GM18511 (cell line): ENCODE measurements around the gene PTCD1.
"Not testable (repeated sequence)": the region's sequence is repeated elsewhere in the genome, so short reads cannot be mapped to it uniquely, and the experiment has no call there.

ENCODE experiments used
- ATAC-seq: cut with Tn5 transposase; IDR thresholded peaks from one replicate; pipeline ENCODE4 v1.9.1; 2021; ENCODE audit warnings: mild to moderate bottlenecking, moderate library complexity; ENCODE audit not compliant: unreplicated experiment

The PTCD1 gene

GRCh38 chr7:99452541-99452940 lies 13.9 kb upstream of the PTCD1 start:
- ATAC-seq = no peak

GRCh38 chr7:99451936-99452335 lies 13.3 kb upstream of the PTCD1 start:
- ATAC-seq = no peak

GRCh38 chr7:99449326-99449725 lies 10.7 kb upstream of the PTCD1 start:
- ATAC-seq = no peak

GRCh38 chr7:99448855-99449254 lies 10.3 kb upstream of the PTCD1 start:
- ATAC-seq = no peak

GRCh38 chr7:99447943-99448342 lies 9.3 kb upstream of the PTCD1 start:
- no peak for ATAC-seq

GRCh38 chr7:99446096-99446495 lies 7.5 kb upstream of the PTCD1 start:
- ATAC-seq = no peak

- ATAC-seq = no peak
Observed at GRCh38 chr7:99440195-99440594, 1.6 kb upstream of the PTCD1 start.

GRCh38 chr7:99437946-99438572 lies 539 bp downstream of the PTCD1 start:
- peak; percentile 18 for ATAC-seq

GRCh38 chr7:99433158-99433557 lies 5.4 kb downstream of the PTCD1 start:
- no peak for ATAC-seq

GRCh38 chr7:99431756-99432540 lies 6.7 kb downstream of the PTCD1 start:
- not testable (repeated sequence) for ATAC-seq

- ATAC-seq = no peak
Observed at GRCh38 chr7:99429756-99430155, 8.8 kb downstream of the PTCD1 start.

GRCh38 chr7:99428972-99429566 lies 9.5 kb downstream of the PTCD1 start:
- ATAC-seq = no peak

- ATAC-seq = no peak
Observed at GRCh38 chr7:99424932-99425730, 13.5 kb downstream of the PTCD1 start.

GRCh38 chr7:99422625-99423024 lies 16.0 kb downstream of the PTCD1 start:
- ATAC-seq = no peak

GRCh38 chr7:99422186-99422585 lies 16.4 kb downstream of the PTCD1 start:
- ATAC-seq = no peak

- ATAC-seq = no peak
Observed at GRCh38 chr7:99420986-99421385, 17.6 kb downstream of the PTCD1 start.

- ATAC-seq = no peak
Observed at GRCh38 chr7:99420213-99420612, 18.4 kb downstream of the PTCD1 start.

GRCh38 chr7:99419323-99420021 lies 19.1 kb downstream of the PTCD1 start:
- ATAC-seq = no peak

- ATAC-seq = no peak
Observed at GRCh38 chr7:99418260-99418659, 20.3 kb downstream of the PTCD1 start.

- ATAC-seq = not testable (repeated sequence)
Observed at GRCh38 chr7:99415513-99416127, 23.0 kb downstream of the PTCD1 start.
